ENCODE results near the gene CBX6. TPM values are rescaled to one million over a fixed set of nuclear protein-coding genes. Genes with fewer than 3 reads are reported as not detected.

Gene CBX6
- total RNA-seq, 1 experiment from 2014 or later, result 31.4 TPM

DNA sequence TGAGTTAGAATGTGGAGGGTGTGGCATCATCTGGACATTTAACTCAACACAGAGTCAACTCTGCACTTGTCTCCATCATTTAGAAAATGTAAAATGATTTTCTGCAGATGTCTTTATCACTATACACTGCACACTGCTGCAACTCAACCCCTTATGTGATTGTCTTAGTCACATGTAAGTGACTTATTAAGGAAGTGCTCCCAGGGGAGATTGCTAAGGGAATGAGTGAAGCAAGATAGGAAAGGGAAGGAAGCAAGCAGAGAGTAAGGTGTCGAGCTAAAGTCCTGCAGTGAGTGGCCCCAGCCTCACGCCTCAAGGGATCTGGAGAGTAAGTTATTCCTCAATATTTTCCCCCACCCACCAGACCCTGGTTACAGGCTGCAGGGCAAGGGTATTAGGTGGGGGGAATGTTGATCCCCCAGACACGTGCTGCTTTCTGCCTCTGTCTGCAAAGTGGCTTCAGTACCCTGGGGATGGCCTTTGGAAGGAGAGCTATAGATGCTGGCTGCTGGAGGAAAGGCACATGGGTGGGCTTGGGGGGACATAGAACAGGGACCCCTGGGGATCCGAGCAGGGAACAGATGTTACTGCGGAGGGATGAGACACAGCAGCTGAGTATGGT is 7.2 kb upstream of the CBX6 start:
- no peak overlapping the region for H3K4me2 ChIP-seq (ENCODE audit: insufficient read depth, insufficient read length, low read length)
- no peak overlapping the region for H3K23ac ChIP-seq (ENCODE audit: insufficient read length, low read depth, low read length)
- H2AFZ ChIP-seq (ENCODE audit: low read length), result no peak overlapping the region
- H3K27ac ChIP-seq (ENCODE audit: insufficient read length, low read depth, low read length), result no peak overlapping the region
- no CpG with 5 or more reads among the region's 5 CpGs for whole genome bisulfite sequencing (ENCODE audit: extremely low coverage, insufficient read length, low lambda C conversion rate)
- peaks cover 5% of the 10 kb centered on the region; the same call in 1 of the 2 replicates for H3K4me1 ChIP-seq (ENCODE audit: insufficient read depth, low read length)
- H3K4me3 Mint-ChIP-seq, result no peak overlapping the region
- H2BK120ac ChIP-seq (ENCODE audit: low read depth, low read length, poor library complexity, severe bottlenecking), result no peak overlapping the region
- H4K8ac ChIP-seq (replicated peaks; ENCODE audit: insufficient read length, low read depth, low read length), result no peak overlapping the region
- no peak overlapping the region for H3K14ac ChIP-seq (ENCODE audit: insufficient read depth, low read length)
- DNase-seq, result no peak
- peaks cover 41% of the 10 kb centered on the region for H3K27me3 Mint-ChIP-seq (ENCODE audit: low read depth)
- no peaks in the 10 kb centered on the region for H3K9me3 ChIP-seq (ENCODE audit: control insufficient read depth, low read depth, low read length)
- no peaks in the 10 kb centered on the region for H3K23me2 ChIP-seq (ENCODE audit: insufficient read length, low read depth, low read length, poor library complexity, severe bottlenecking)
- H2BK15ac ChIP-seq (ENCODE audit: low read depth, low read length), result no peak overlapping the region
- H4K20me1 ChIP-seq (ENCODE audit: control insufficient read depth, insufficient read depth, insufficient read length), result no peaks in the 10 kb centered on the region
- no peaks in the 10 kb centered on the region for H3K9me3 Mint-ChIP-seq
- H3K4me1 Mint-ChIP-seq, result peaks cover 13 to 14% of the 10 kb centered on the region in 2 experiments
- no peak overlapping the region for H3T11ph ChIP-seq (ENCODE audit: low read length)
- H3K79me1 ChIP-seq (ENCODE audit: insufficient read depth, low read depth, low read length, poor library complexity, severe bottlenecking), result no peaks in the 10 kb centered on the region
- H3K27me3 ChIP-seq (ENCODE audit: insufficient read depth, low read length), result no peaks in the 10 kb centered on the region
- no peak overlapping the region for H3K4ac ChIP-seq (ENCODE audit: low read depth, low read length)
- H2AK5ac ChIP-seq (ENCODE audit: insufficient read length, low read length), result no peak overlapping the region
- H2BK12ac ChIP-seq (ENCODE audit: insufficient read length, low read depth, low read length), result no peak overlapping the region
- H3K79me2 ChIP-seq (ENCODE audit: insufficient read depth, low read length), result no peaks in the 10 kb centered on the region
- no peak overlapping the region for H2BK20ac ChIP-seq (ENCODE audit: low read depth, low read length, poor library complexity, severe bottlenecking)
- no peak overlapping the region for H4K91ac ChIP-seq (ENCODE audit: insufficient read length, low read depth, low read length)
- H2BK5ac ChIP-seq (ENCODE audit: insufficient read length, low read length), result no peak overlapping the region
- H3K56ac ChIP-seq (ENCODE audit: insufficient read length, low read depth, low read length), result no peak overlapping the region
- no peak overlapping the region for H3K9ac ChIP-seq (ENCODE audit: extremely low read depth, insufficient read length, low read length)
- no peak overlapping the region for H3K27ac Mint-ChIP-seq
- no peaks in the 10 kb centered on the region; a peak in 1 of 7 replicates for H3K36me3 Mint-ChIP-seq (ENCODE audit: insufficient read depth in 1 of 3, low read depth in 3 of 3)
- no peak overlapping the region for H3K18ac ChIP-seq (ENCODE audit: insufficient read length, low read depth, low read length)
- no peak overlapping the region for H4K5ac ChIP-seq (ENCODE audit: insufficient read length, low read depth, low read length)
- TF ChIP-seq, protein P1, sequence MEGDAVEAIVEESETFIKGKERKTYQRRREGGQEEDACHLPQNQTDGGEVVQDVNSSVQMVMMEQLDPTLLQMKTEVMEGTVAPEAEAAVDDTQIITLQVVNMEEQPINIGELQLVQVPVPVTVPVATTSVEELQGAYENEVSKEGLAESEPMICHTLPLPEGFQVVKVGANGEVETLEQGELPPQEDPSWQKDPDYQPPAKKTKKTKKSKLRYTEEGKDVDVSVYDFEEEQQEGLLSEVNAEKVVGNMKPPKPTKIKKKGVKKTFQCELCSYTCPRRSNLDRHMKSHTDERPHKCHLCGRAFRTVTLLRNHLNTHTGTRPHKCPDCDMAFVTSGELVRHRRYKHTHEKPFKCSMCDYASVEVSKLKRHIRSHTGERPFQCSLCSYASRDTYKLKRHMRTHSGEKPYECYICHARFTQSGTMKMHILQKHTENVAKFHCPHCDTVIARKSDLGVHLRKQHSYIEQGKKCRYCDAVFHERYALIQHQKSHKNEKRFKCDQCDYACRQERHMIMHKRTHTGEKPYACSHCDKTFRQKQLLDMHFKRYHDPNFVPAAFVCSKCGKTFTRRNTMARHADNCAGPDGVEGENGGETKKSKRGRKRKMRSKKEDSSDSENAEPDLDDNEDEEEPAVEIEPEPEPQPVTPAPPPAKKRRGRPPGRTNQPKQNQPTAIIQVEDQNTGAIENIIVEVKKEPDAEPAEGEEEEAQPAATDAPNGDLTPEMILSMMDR (conservative IDR thresholded peaks at IDR 0.05), result no peak
